HG03108 (cell line): ENCODE measurements around the gene ECHS1.
A peak's percentile ranks its signal among the peaks of the same experiment; 100 is the strongest.

Experiments used
- ATAC-seq: cut with Tn5 transposase; IDR thresholded peaks from one replicate; pipeline ENCODE4 v1.9.1; 2021; ENCODE audit warnings: moderate library complexity; ENCODE audit not compliant: unreplicated experiment

ECHS1 gene

DNA sequence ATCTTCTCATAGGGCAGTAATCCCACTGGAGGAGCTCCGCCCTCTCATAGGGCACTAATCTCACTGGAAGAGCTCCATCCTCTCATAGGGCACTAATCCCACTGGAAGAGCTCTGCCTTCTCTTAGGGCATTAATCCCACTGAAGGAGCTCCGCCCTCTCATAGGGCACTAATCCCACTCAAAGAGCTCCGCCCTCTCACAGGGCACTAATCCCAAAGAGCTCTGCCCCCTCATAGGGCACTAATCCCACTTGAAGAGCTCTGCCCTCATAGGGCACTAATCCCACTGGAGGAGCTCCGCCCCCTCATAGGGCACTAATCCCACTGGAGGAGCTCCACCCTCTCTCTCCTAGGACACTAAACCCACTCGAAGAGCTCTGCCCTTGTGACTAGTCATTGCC, 11.9 kb downstream of the ECHS1 start:
- no peak for ATAC-seq

DNA sequence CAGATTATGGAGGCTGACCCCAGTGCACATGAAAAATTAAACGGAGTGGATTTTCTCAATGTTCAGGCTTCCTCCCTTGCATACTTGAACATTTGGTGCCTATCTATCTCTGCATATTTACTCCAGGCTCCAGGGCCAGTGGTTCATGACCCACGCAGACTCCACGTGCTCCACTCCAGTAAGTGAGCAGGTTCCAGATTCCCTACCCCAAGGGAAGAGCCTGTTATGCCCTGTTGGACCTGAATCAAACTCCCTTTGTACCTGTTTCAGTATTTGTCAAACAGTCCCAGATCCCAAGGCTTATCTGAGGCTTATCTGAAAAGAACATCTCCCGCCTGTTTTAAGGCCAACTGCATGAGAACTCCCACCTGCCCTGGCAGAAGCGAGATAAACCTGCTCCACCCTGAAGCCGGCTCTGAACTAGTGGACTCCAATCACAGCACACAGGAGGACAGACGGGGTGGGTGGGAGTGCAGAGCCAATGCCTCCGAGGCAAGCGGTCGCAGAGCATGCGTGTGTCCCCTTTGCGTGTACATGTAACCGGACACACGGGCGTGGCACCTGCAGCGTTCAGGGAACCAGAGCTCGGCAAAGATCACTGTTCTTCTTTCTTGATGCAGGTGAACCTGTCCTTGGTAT, 13.1 kb downstream of the ECHS1 start:
- ATAC-seq = no peak

DNA sequence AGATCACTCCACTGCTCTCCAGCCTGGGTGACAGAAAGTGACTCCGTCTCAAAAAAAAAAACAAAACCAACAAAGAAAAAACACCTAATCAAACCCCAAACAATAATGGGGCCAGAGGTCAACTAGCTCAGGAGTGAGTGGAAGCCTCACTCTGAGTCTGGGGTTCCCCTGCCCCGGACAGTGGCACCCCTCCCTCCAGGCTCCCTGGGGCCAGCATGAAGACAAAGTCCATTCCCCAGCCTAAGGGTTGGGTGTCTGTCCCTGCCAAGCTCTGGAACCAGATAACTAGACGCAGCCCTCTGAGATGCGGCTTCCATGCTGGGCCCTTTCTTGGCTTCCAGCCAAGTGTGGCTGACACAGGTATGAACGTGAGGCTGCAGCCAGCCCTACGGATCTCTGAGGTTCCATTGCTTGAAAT, 13.6 kb downstream of the ECHS1 start:
- ATAC-seq = no peak

DNA sequence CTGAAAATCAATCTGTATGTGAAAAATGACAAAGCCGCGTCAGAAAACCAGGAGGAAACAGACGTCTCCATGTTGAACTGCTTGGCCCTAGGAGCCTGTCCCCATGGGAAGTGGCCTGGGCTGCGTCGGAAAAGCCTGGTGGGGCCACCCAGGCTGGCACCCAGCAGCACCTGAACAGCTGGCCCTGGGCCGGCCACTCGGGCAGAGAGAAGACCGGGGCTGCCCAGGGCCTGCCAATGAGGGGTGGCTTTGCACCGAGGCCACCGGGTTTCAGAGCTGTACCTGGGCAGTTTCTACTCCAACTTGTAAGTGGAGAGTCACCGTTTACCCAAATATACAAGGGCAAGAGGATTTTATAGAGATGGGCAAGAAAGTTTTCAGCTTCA, 14.2 kb downstream of the ECHS1 start:
- ATAC-seq = no peak

DNA sequence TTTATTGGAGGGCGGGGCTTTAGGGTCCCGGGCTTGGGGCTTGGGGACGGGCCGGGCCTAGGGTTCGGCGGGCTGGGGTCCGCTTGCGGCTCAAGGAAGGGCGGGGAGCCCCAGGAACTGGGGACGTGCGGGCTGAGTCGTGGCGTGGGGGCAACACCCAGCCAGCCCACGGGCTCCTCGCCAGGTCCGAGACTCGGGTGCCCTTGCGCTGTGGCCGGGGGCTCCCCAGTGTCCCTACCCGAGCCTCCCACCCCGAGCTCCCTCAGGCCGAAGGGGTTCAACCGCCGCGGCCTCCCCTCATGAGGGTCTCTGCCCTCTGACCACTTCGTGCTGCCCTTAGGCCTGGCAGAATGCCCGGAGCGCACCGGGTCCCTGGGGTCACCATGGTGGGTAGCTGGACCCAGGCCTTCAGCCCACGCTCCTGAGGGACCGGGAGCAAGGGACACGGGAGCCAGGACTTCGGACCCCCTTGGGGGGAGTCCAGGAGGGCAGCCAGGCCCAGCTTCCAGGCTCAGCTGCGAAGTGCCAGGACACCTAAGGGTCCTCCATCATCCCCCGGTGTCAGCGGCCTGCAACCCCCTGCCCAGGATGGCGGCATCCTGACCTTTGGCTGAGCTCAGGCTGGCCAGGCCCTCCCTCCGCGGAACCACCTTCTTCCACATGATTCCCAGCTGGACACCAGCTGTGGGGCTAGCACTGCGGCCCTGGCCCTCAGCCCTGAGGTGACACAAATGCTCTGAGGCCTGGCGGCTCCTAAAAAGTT, 14.8 kb downstream of the ECHS1 start:
- no peak for ATAC-seq

DNA sequence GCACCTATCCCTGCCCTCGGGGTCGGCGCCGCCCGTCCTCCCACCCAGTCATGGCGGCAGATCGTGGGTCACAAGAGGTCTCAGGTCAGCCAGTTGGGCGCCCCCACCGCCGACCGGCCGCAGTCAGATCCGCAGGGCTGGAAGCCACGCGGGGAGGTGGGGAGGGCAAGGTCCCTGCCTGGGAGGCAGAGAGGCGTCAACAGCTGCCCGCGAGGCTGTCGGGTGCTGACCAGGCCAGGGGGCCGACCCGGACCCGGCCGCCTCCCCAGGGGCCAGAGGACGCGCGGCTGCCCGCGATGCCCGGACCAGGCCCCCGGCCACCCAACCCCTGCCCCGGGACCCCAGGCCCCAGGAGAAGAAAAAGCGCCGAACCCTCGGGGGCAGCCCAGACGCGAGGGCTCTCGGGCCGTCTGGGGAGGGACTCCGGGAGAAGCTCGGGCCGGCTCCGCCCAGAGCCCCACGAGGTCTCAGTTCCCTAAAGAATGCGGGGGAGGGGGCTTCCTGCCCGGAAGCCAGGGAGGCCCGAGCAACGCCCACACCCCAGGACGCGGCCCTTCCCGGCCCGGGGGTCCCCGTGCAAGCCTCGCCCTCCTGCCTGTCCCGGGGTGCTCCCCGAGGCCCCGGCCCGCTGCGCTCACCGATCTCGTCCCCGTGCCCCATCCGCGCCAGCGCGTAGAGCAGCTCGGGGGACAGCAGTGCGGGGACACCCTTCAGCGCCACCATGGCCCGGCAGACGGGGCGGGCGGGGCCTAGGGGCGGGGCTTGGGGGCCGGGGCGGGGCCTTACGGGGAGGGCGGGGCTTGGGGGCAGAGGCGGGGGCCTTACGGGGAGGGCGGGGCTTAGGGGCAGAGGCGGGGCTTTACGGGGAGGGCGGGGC, 15.6 kb downstream of the ECHS1 start, which contains the start of gene FUOM:
FUOM (minus strand) TSS at position 735 of the 877 bp plus-strand sequence; CDS start at position 723, 12 bp downstream.
- ATAC-seq = peak; percentile 59

GRCh38 chr10:133356549-133357284, 16.4 kb downstream of the ECHS1 start:
- no peak for ATAC-seq

DNA sequence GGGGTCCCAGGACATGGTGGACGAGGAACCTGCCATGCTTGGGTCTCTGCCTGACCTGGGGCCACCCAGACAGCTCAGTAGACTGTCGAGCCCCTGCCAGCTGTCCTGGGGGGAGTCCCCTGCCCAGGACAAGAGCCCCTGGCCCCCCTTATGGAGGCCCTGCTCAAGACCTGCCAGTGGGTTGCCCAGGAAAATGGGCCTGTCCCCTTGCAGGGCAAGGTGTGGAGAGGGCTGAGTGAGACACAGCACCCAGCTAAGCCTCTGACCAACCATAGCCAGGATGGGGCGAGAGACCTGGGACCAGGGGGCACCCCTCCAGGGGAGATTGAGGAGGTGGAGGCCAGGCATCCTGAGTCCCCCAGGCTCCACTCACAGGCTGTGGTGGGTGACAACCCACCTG, 17.2 kb downstream of the ECHS1 start:
- ATAC-seq = no peak

GRCh38 chr10:133355266-133355665, 17.9 kb downstream of the ECHS1 start:
- ATAC-seq = no peak

GRCh38 chr10:133354672-133355240, 18.4 kb downstream of the ECHS1 start:
- ATAC-seq = no peak

- no peak for ATAC-seq
These were observed 19.1 kb downstream of the ECHS1 start for GRCh38 chr10:133353988-133354605.

GRCh38 chr10:133353202-133353959, 19.8 kb downstream of the ECHS1 start:
- ATAC-seq = no peak

- no peak for ATAC-seq
These were observed 21.5 kb downstream of the ECHS1 start for GRCh38 chr10:133351408-133352318.

- no peak for ATAC-seq
These were observed 22.2 kb downstream of the ECHS1 start for GRCh38 chr10:133350950-133351329.

- ATAC-seq = no peak
These were observed 22.7 kb downstream of the ECHS1 start for GRCh38 chr10:133350283-133350949.

GRCh38 chr10:133349577-133350011, 23.6 kb downstream of the ECHS1 start:
- no peak for ATAC-seq

DNA sequence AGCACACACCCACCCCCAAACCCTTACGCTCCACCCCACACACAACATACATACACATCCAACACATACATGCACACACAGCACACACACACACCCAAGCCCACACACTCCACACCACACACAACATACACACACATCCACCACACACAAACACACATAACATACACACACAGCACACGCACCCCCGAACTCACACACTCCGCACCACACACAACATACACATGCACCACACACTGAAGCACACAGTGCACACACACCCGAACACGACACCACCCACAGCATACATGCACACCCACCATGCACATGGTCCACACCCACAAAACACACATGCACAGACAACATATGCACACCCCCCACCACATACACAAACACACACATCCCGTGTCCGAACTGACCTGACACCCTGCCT, 24.0 kb downstream of the ECHS1 start:
- no peak for ATAC-seq
